HG02571 (cell line): ENCODE results near the gene MT1HL1.
"Not testable (repeated sequence)": the region's sequence is repeated elsewhere in the genome, so short reads cannot be mapped to it uniquely, and the experiment has no call there.

Experiments
- ATAC-seq: cut with Tn5 transposase; IDR thresholded peaks from one replicate; pipeline ENCODE4 v1.9.1; 2021; ENCODE audit warnings: mild to moderate bottlenecking, moderate library complexity; ENCODE audit not compliant: unreplicated experiment

The MT1HL1 gene

GRCh38 chr1:236979149-236979900, 24.9 kb downstream of the MT1HL1 start:
- ATAC-seq = no peak

- no peak for ATAC-seq
Observed at GRCh38 chr1:236978740-236979139, 25.5 kb downstream of the MT1HL1 start.

- no peak for ATAC-seq
Observed at GRCh38 chr1:236975461-236975860, 28.8 kb downstream of the MT1HL1 start.

- ATAC-seq = not testable (repeated sequence)
Observed at GRCh38 chr1:236974025-236974424, 30.2 kb downstream of the MT1HL1 start.

- no peak for ATAC-seq
Observed at GRCh38 chr1:236966636-236967035, 37.6 kb downstream of the MT1HL1 start.

GRCh38 chr1:236963920-236964319, 40.3 kb downstream of the MT1HL1 start:
- no peak for ATAC-seq

GRCh38 chr1:236959112-236959511, 45.1 kb downstream of the MT1HL1 start:
- no peak for ATAC-seq

GRCh38 chr1:236957235-236957634, 47.0 kb downstream of the MT1HL1 start:
- no peak for ATAC-seq
